SU-DHL-6 (cell line): ENCODE data around the gene WNT3A.

Source experiments
- H2AFZ ChIP-seq: fragments of 200-600 bp; sonication (generic); 2 replicates; pipeline ENCODE4 v1.6.1; 2014; ENCODE audit warnings: low read depth, mild to moderate bottlenecking, moderate library complexity, mixed read lengths, antibody characterized with exemption, low read length; ENCODE audit not compliant: severe bottlenecking
- H3F3A ChIP-seq: fragments of 200-600 bp; shearing (Covaris generic); 2 replicates; pipeline ENCODE4 v1.6.0; 2016; ENCODE audit warnings: antibody characterized with exemption, mild to moderate bottlenecking; ENCODE audit not compliant: insufficient read depth
- H3K27ac ChIP-seq: fragments of 200-600 bp; sonication (generic); 2 replicates; pipeline ENCODE4 v1.5.1; 2016; ENCODE audit warnings: low read depth, mild to moderate bottlenecking, low read length, moderate library complexity, mixed read lengths
- H3K27me3 ChIP-seq: fragments of 200-600 bp; sonication (generic), shearing (Covaris generic); 2 replicates; pipeline ENCODE4 v1.6.0; 2014; ENCODE audit warnings: mild to moderate bottlenecking, low read length
- H3K36me3 ChIP-seq: fragments of 200-600 bp; sonication (generic); 2 replicates; pipeline ENCODE4 v1.6.1; 2014; ENCODE audit warnings: mild to moderate bottlenecking, low read length, mixed read lengths
- H3K4me2 ChIP-seq: fragments of 300-600, 200-600 bp; shearing (Covaris generic), sonication (generic); 2 replicates; pipeline ENCODE4 v1.6.0; 2014; ENCODE audit warnings: low read length, low read depth, mild to moderate bottlenecking; ENCODE audit not compliant: poor library complexity, severe bottlenecking
- H3K4me3 ChIP-seq: fragments of 200-600 bp; sonication (generic); 2 replicates; pipeline ENCODE4 v1.5.1; 2014; ENCODE audit warnings: antibody characterized with exemption, low read length, mild to moderate bottlenecking, mixed read lengths; ENCODE audit not compliant: insufficient read depth, poor library complexity, severe bottlenecking
- H3K79me2 ChIP-seq: fragments of 200-600 bp; sonication (generic); 2 replicates; pipeline ENCODE4 v1.6.1; 2014; ENCODE audit warnings: mild to moderate bottlenecking, low read length, moderate library complexity; ENCODE audit not compliant: insufficient read depth
- H3K9ac ChIP-seq: fragments of 200-600 bp; sonication (generic); 2 replicates; pipeline ENCODE4 v1.7.0; 2014; ENCODE audit warnings: mild to moderate bottlenecking, low read length
- H3K9me2 ChIP-seq: fragments of 200-600 bp; sonication (generic); replicated peaks from 2 replicates; pipeline ENCODE4 v1.6.1; 2014; ENCODE audit warnings: low read length; ENCODE audit not compliant: insufficient read depth
- H3K9me3 ChIP-seq: fragments of 200-600 bp; sonication (generic); 2 replicates; pipeline ENCODE4 v1.6.1; 2014; ENCODE audit warnings: low read length, mixed read lengths; ENCODE audit not compliant: insufficient read depth
- H4K20me1 ChIP-seq: fragments of 200-600 bp; sonication (generic); 2 replicates; pipeline ENCODE4 v1.6.1; 2014; ENCODE audit warnings: low read depth, mild to moderate bottlenecking, antibody characterized with exemption, low read length, moderate library complexity, mixed read lengths
- EZH2phosphoT487 ChIP-seq: fragments of 200-600 bp; sonication (generic), shearing (Covaris generic); conservative IDR thresholded peaks from 2 replicates; pipeline ENCODE4 v1.6.1; 2018; ENCODE audit warnings: mild to moderate bottlenecking, antibody characterized with exemption, low read length, moderate library complexity, mixed read lengths
- TF ChIP-seq, protein P1 (sequence below): fragments of 200-600 bp; sonication (generic); IDR thresholded peaks from one replicate; pipeline ENCODE4 v1.5.1; 2017; ENCODE audit warnings: antibody characterized with exemption, mild to moderate bottlenecking, low read length, moderate library complexity; ENCODE audit not compliant: insufficient read depth, poor library complexity, severe bottlenecking

WNT3A gene

GRCh38 chr1:228008391-228009115 is 1.8 kb downstream of the WNT3A start:
- Histone ChIP-seq H3K4me2 (no peak overlapping the region), H3K79me2 (no peaks in the 10 kb centered on the region), H3K27ac (no peak overlapping the region), H3K36me3 (no peaks in the 10 kb centered on the region), H4K20me1 (no peaks in the 10 kb centered on the region), H3K9me3 (no peaks in the 10 kb centered on the region), H3F3A (no peaks in the 10 kb centered on the region), H3K4me3 (no peak overlapping the region), H3K9me2 (no peaks in the 10 kb centered on the region), H2AFZ (no peak overlapping the region), H3K9ac (no peak overlapping the region), H3K27me3 (no peaks in the 10 kb centered on the region)
- TF ChIP-seq EZH2phosphoT487 = no peak
- TF ChIP-seq, protein P1, sequence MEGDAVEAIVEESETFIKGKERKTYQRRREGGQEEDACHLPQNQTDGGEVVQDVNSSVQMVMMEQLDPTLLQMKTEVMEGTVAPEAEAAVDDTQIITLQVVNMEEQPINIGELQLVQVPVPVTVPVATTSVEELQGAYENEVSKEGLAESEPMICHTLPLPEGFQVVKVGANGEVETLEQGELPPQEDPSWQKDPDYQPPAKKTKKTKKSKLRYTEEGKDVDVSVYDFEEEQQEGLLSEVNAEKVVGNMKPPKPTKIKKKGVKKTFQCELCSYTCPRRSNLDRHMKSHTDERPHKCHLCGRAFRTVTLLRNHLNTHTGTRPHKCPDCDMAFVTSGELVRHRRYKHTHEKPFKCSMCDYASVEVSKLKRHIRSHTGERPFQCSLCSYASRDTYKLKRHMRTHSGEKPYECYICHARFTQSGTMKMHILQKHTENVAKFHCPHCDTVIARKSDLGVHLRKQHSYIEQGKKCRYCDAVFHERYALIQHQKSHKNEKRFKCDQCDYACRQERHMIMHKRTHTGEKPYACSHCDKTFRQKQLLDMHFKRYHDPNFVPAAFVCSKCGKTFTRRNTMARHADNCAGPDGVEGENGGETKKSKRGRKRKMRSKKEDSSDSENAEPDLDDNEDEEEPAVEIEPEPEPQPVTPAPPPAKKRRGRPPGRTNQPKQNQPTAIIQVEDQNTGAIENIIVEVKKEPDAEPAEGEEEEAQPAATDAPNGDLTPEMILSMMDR = no peak

DNA sequence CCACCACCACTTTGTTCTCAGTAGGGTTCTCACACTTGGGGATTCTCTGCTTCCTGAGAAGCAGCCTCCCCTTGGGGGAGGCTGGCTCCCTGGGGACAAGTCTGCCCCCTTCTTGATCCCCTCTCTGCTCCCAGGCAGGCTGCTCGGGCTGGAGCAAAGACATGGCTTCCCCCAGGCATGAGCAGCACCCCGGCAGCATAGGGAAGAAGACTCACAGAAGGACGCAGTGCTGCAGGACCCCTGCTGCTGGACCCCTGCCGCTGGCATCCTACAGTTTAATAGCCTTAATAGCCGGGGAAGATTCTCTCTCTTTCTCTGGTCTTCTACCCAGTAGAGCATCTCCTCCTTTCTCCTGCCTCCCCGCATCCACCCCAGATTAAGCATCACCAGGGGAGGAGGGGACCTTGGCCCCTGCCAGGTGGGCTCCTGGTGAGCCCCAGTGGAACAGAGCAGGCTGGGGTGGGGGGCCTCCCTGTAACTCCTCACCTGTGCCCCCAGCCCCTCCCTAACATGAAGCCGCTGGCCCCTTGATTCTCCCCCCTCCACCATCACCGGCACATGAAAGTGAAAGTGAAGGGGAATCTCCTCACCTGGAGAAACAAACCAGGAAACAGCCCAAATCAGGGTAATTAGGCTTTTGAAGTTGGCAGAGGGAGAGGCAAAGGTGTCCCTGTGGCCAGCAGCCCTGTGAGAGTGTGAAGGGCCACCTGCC is 2.5 kb downstream of the WNT3A start:
- Histone ChIP-seq H3K4me2 (no peak overlapping the region), H3K9ac (no peak overlapping the region), H2AFZ (no peak overlapping the region), H3K9me2 (no peaks in the 10 kb centered on the region), H3K27me3 (no peaks in the 10 kb centered on the region), H3K4me3 (no peak overlapping the region), H3K79me2 (no peaks in the 10 kb centered on the region), H3F3A (no peaks in the 10 kb centered on the region), H3K9me3 (no peaks in the 10 kb centered on the region), H3K27ac (no peak overlapping the region), H4K20me1 (no peaks in the 10 kb centered on the region), H3K36me3 (no peaks in the 10 kb centered on the region)
- TF ChIP-seq EZH2phosphoT487 = no peak
- TF ChIP-seq, protein P1 = no peak

DNA sequence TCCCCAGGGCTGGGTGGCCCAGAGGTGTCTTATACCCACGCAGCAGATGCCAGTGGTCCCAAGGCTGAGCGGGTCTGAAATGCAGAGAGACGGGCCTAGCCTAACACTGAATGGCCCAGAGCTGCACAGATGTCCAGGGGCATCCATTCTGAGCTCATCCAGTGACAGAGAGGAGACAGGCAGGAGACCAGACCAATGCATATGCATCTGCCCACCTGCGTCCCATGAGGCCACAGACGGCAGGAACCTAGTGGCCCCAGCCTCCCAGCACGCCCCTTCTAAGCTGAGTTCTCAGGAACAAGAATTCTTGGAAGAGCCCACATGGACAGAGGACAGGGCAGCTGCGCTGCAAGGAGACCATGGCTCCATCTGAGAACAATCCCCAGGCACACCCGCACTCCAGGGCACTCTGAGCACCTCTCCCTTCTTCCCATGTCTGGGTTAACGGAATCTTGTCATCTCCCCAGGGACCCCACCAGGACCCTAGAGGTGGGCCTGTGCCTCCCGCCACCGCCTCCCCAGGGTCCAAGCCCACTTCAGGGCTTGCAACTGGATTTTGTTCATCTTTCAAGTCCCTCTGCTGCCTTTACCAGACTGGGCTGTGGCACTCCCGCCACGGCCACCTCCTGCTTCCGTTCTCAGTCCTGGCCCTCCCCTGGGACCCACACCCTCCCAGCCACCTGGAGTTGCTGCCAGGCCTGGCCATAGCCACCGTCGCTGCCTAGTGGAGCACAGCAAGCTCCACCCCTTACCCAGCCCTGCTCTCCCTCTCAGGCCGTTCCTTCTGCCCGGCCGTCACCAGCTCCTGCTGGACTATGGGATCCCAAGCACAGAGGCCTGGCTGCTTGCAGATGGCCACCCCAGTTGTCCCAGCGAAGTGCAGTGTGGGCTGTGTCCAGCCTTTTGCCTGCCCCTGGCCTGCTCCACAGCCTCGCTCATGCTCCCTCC is 3.3 kb downstream of the WNT3A start:
- Histone ChIP-seq H3K4me2 (no peak overlapping the region), H3K9me3 (no peaks in the 10 kb centered on the region), H2AFZ (no peak overlapping the region), H3K79me2 (no peaks in the 10 kb centered on the region), H3F3A (no peaks in the 10 kb centered on the region), H3K4me3 (no peak overlapping the region), H4K20me1 (no peaks in the 10 kb centered on the region), H3K27ac (no peak overlapping the region), H3K9ac (no peak overlapping the region), H3K9me2 (no peaks in the 10 kb centered on the region), H3K36me3 (no peaks in the 10 kb centered on the region), H3K27me3 (no peaks in the 10 kb centered on the region)
- TF ChIP-seq, protein P1 = no peak
- no peak for TF ChIP-seq EZH2phosphoT487
